COR-L47 (cell line): ENCODE data around the gene ANKRD44.
"Not testable (repeated sequence)": the region's sequence is repeated elsewhere in the genome, so short reads cannot be mapped to it uniquely, and the experiment has no call there.

ENCODE experiments used
- DNase-seq: peaks from one replicate; lab custom pipeline; 2025; lab: John Stamatoyannopoulos, UW

Gene ANKRD44

GRCh38 chr2:197287596-197287932 lies 23.0 kb downstream of the ANKRD44 start:
- not testable (repeated sequence) for DNase-seq

GRCh38 chr2:197286805-197287595 lies 23.6 kb downstream of the ANKRD44 start:
- DNase-seq, result no peak

DNA sequence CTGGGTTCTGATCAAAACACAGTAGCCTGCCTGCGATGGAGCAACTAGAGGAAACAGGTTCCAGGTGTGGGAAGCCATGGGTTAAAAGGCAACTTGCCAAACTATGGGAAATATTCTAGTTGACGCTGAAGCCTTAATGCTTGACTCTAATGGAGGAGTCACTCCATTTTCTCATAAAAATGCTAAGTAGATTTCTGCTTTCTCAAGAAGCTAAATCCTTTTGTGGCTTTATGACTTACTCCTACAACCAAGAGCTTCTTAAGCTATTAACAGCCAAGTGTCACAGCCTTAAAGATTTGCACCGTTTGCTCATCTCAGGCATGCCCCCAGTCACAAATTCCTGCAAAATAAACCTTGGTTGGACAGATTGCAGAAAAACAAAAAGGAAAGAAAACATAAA lies 25.2 kb downstream of the ANKRD44 start:
- DNase-seq, result no peak

DNA sequence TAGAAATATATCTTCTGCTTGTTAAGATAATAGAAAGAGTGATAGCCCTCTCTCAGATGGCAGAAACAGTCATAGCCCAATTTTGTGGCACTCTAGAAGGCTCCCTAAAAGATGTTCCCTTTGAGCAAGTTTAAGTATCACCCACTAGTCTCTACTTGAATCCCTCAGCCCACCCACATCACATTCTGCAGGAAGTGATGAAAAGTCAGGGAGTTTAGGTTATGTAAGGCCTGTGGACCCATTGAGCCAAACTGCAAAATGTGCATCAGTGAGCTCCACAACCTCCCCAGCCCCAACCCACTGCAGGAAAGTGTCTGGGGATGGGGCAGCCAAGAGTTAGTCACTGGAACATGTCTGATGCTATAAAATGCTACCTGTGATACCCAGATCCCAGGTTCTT lies 25.6 kb downstream of the ANKRD44 start:
- DNase-seq, result no peak

GRCh38 chr2:197281421-197281820 lies 29.2 kb downstream of the ANKRD44 start:
- DNase-seq, result no peak

GRCh38 chr2:197280015-197280702 lies 30.4 kb downstream of the ANKRD44 start:
- no peak for DNase-seq

DNA sequence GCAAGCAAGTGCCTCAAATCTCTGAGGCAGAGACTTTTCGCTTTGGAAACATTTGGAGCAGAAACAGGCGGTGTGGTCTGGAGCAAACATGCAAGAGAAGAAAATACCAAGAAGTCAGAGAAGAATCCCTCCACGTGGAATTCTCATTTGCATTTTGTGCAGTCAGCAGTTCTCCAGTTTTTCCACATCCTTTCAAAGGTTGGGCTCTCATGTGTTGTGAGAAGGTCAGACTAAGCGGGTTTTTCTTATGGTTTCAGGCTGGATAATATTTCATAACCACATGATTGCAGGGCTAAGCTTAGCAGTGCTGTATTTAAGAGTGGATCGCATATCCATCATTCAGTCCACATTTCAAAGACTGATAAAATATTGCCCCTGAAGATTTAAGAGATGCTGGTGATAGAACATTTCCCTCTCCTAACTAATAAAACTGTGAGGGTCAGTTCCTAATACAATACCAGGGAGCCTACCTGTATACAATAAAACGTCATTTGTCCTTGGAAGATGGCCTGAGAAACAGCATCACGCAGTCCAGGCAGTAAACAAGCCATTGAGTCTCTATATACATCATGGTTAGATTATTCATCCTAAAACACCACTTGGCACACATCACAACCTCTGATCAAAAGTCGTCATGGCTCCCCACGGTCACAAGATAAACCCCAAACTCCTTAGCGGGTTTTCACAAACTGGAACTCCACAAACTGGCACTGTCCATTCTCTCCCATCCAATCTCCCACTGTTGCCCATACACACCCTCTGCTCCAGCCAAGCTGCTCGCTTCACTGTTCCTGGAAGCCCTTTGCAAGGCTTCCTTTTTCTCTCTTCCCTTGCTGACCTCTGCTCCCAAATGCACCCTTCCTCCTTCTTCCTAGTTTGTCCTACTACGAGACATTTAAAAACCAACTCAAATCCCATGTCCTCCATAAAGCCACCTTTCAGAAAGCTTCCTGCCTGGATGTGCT lies 31.5 kb downstream of the ANKRD44 start:
- DNase-seq, result no peak

DNA sequence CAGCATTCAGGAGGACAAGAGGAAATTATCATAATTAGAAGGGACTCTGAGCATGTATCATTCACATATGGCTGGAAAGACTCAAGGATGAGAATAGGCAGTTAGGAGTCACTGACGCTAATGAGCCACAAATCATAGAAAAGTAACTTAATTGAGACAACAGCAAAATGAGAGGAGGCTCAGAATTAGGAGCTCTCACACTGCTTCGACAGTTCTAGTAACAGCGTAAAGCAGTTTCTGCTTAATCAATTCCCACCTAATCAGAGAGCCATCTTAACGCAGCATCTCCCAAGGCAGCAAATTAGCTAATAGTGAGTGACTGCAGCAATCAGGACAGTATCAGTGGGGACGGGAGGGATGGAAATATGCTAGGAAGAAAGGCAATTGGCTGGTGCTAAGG lies 32.8 kb downstream of the ANKRD44 start:
- DNase-seq, result no peak

GRCh38 chr2:197276156-197276555 lies 34.4 kb downstream of the ANKRD44 start:
- no peak for DNase-seq

GRCh38 chr2:197274937-197275336 lies 35.6 kb downstream of the ANKRD44 start:
- no peak for DNase-seq

- no peak for DNase-seq
Measured at GRCh38 chr2:197274349-197274748, 36.2 kb downstream of the ANKRD44 start.

- peak; percentile 10 for DNase-seq
Measured at GRCh38 chr2:197273485-197273884, 37.1 kb downstream of the ANKRD44 start.

DNA sequence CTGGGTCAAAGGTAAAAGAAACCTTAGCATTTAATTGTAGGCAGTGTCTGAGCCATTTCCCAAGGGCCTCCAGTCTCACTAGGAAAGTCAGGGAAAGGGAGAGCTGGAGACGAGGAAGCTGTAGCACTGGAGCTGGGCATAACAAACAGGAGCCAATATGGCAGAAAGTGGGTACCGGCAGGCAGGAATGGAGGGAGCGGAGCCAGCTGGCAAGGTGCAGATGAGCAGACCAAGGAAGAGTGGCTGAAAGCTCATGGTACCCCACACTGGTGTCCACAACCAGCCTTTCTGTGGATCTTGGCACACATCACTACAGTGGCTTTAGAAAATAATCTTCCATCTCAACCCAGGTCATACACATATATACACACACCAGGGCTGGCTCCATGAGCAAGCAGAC lies 40.0 kb downstream of the ANKRD44 start:
- no peak for DNase-seq

GRCh38 chr2:197269815-197270214 lies 40.8 kb downstream of the ANKRD44 start:
- no peak for DNase-seq

GRCh38 chr2:197268786-197269584 lies 41.6 kb downstream of the ANKRD44 start:
- DNase-seq, result peak; percentile 21

DNA sequence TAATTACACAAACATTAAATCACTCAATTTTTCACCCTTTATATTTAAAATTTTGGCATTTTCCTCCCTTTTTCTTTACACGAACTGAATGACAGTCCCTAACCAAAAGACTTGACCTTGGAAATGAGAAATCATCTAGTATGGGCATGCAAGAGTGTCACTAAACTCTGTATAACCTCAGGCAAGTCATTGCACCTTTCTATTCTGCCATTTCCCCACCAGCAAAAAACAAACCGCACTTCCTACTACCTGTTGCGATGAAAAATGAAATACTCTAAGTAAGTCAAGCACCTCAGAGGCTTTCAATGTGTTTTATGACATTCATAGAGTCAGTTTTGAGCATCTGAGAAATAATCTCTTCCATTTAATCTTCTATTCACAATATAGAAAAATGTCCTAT lies 44.1 kb downstream of the ANKRD44 start:
- no peak for DNase-seq

DNA sequence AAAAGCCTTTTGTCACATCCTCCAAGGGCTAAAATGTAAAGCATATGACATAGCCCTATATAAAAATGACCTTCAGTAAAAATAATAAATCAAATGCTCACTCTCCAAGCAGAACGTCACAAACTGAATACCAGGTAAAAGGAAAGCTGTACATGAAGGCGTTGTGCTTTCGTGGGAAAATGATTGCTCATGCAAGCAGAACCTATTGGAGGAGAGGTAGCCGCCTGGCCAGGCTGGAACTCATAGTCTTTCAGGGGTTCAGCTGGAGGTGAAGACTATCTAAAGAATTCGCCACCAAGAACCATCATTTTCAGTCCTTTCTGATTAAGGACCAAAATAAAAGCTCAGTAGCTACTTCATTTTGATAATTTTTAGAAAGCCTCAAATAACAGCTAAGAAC lies 44.7 kb downstream of the ANKRD44 start:
- no peak for DNase-seq

DNA sequence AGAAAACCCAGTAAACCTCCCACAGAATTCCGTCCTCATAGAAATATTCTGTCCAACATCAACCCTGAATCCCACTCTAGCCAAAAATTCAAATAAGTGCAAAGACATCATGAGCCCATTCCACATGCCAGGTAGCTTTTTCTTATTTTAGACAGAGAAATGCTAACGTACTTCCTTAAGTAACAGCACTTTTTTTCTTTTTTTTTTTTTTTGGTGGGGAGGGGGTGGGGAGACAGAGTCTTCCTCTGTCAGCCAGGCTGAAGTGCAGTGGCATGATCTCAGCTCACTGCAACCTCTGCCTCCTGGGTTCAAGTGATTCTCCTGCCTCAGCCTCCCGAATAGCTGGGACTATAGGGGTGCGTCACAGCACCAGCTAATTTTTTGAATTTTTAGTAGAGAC lies 45.5 kb downstream of the ANKRD44 start:
- no peak for DNase-seq

GRCh38 chr2:197264332-197264731 lies 46.2 kb downstream of the ANKRD44 start:
- no peak for DNase-seq

DNA sequence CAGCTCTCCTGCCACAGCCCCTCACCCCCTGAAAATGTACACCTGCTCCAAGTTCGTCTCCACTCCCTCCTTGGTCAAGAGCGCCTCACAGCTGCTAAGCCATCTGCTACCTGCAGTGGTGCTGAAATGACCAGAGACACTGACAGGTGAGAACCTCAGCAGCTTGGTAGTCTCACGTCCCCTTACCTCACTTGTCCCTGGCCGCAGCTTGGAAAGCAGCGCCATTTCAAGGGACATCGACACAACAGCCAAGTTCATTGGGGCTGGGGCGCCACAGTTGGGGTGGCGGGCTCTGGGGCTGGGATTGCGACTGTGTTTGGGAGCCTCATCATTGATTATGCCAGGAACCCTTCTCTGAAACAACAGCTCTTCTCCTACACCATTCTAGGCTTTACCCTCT lies 47.5 kb downstream of the ANKRD44 start:
- no peak for DNase-seq

DNA sequence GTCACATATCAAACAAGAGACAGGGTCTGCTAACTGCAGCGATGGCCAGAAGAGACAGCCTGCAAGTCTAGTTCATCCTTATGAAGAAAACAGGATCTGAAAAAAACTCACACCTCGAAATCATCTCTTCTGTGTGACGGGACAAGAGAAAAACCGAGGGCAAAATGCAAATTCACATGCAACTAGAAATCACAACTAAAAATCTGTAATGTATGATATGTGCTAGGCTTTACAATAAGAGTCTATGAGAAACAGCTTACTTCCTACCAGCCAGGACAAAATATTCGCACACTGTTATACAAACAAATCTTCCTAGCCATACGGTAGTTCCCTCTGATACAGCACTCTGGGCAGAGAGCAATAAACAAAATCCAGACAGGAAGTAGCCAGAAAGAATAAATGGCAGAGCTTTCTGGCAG lies 48.8 kb downstream of the ANKRD44 start:
- no peak for DNase-seq
